HepG2 (cell line): ENCODE data around the gene NOP58. TPM values are rescaled to one million over a fixed set of nuclear protein-coding genes. Genes with fewer than 3 reads are reported as not detected.

Experiments used
- KDM5A ChIP-seq: fragments of 200-600 bp; sonication (generic); IDR thresholded peaks from 2 replicates; pipeline ENCODE4 v1.7.0; 2018; ENCODE audit warnings: antibody characterized with exemption, mild to moderate bottlenecking, low read length, borderline replicate concordance
- KDM6A ChIP-seq: IDR thresholded peaks from 2 replicates; pipeline ENCODE4 v1.6.1; 2016; ENCODE audit warnings: low read depth
- SRSF9 ChIP-seq: fragments of 200-400 bp; formaldehyde crosslinking; IDR thresholded peaks from 2 replicates; pipeline ENCODE4 v1.6.1; 2018; ENCODE audit warnings: borderline replicate concordance, mild to moderate bottlenecking, low read depth, low read length; ENCODE audit not compliant: insufficient read depth, poor library complexity, severe bottlenecking
- ZBTB46 ChIP-seq: sonication (generic); formaldehyde crosslinking; IDR thresholded peaks from 2 replicates; pipeline ENCODE4 v1.4.0; 2020; ENCODE audit warnings: mild to moderate bottlenecking, missing genetic modification reagents, borderline replicate concordance
- ZHX1 ChIP-seq: sonication (generic); formaldehyde crosslinking; IDR thresholded peaks from 2 replicates; pipeline ENCODE4 v1.8.1; 2022; ENCODE audit warnings: low read depth, mild to moderate bottlenecking, missing genetic modification reagents
- ZNF432 ChIP-seq: sonication (generic); formaldehyde crosslinking; IDR thresholded peaks from 2 replicates; pipeline ENCODE4 v1.5.0; 2020; ENCODE audit warnings: missing genetic modification reagents, mild to moderate bottlenecking, borderline replicate concordance
- ZNF609 ChIP-seq: sonication (generic); formaldehyde crosslinking; IDR thresholded peaks from 2 replicates; pipeline ENCODE4 v1.4.0; 2020; ENCODE audit warnings: mild to moderate bottlenecking, missing genetic modification reagents, borderline replicate concordance
- polyA plus RNA-seq, 8 experiments: library from polyadenylated mRNA; depleted of rRNA in 3 of 8; stranded (reverse) in 7 of 8; unstranded in 1 of 8; fragments of >200 nt; fragmentation: Illumina TruSeq in 4 of 8; extraction: Trizol in 4 of 8; gene quantifications; 2 replicates each; pipeline versions ENCODE4 v1.2.1 to v1.2.3, GENCODE V29; 2011 to 2016; ENCODE audit warnings: low read depth in 4 of 8, missing spikeins in 1 of 8, mixed read lengths in 1 of 8; ENCODE audit not compliant: insufficient read depth in 1 of 8
- total RNA-seq, 5 experiments: library from RNA; depleted of rRNA; stranded (reverse); fragments of >200 nt; fragmentation: Illumina TruSeq; extraction: Trizol; gene quantifications; 2 replicates each; pipeline ENCODE4 v1.2.3, GENCODE V29; 2016; ENCODE audit warnings: low read depth in 1 of 5

NOP58 gene
- total and polyA plus RNA-seq, 2 of the 13 experiments (the other 11 are each of a cell fraction or from before 2014, with no cell fraction given): 74.9 to 203 TPM

- TF ChIP-seq ZBTB46 (no peak), KDM5A (peak; percentile 86), ZNF609 (CRISPR knock-in tag) (peak; percentile 41; the same call in 1 of the 2 replicates), ZNF432 (CRISPR knock-in tag) (no peak), SRSF9 (no peak), ZHX1 (CRISPR knock-in tag) (peak; percentile 74), KDM6A (no peak; the same call in 1 of the 2 replicates)
Observed at GRCh38 chr2:202265467-202266277, at the start of gene NOP58 (continued).
